ENCODE results near the gene STAT6. TPM values are rescaled to one million over a fixed set of nuclear protein-coding genes. Genes with fewer than 3 reads are reported as not detected.

Gene STAT6
- total RNA-seq, 1 experiment from 2014 or later, result 44.4 TPM

- Histone ChIP-seq H2BK15ac (ENCODE audit: low read depth, low read length) (no peak overlapping the region), H3K4me2 (ENCODE audit: insufficient read depth, insufficient read length, low read length) (no peak overlapping the region), H3K4me1 (ENCODE audit: insufficient read depth, low read length) (no peaks in the 10 kb centered on the region), H4K91ac (ENCODE audit: insufficient read length, low read depth, low read length) (no peak overlapping the region), H4K5ac (ENCODE audit: insufficient read length, low read depth, low read length) (no peak overlapping the region), H3K23me2 (ENCODE audit: insufficient read length, low read depth, low read length, poor library complexity, severe bottlenecking) (no peaks in the 10 kb centered on the region), H3K56ac (ENCODE audit: insufficient read length, low read depth, low read length) (no peak overlapping the region), H3K4ac (ENCODE audit: low read depth, low read length) (no peak overlapping the region), H2BK5ac (ENCODE audit: insufficient read length, low read length) (no peak overlapping the region), H4K20me1 (ENCODE audit: control insufficient read depth, insufficient read depth, insufficient read length) (peaks cover 2% of the 10 kb centered on the region), H3K18ac (ENCODE audit: insufficient read length, low read depth, low read length) (no peak overlapping the region), H4K8ac (replicated peaks; ENCODE audit: insufficient read length, low read depth, low read length) (no peak overlapping the region), H2BK20ac (ENCODE audit: low read depth, low read length, poor library complexity, severe bottlenecking) (no peak overlapping the region), H2AK5ac (ENCODE audit: insufficient read length, low read length) (no peak overlapping the region), H3K9me3 (ENCODE audit: control insufficient read depth, low read depth, low read length) (no peaks in the 10 kb centered on the region), H3K27ac (ENCODE audit: insufficient read length, low read depth, low read length) (no peak overlapping the region), H2BK120ac (ENCODE audit: low read depth, low read length, poor library complexity, severe bottlenecking) (no peak overlapping the region), H3K9ac (ENCODE audit: extremely low read depth, insufficient read length, low read length) (no peak overlapping the region), H3K14ac (ENCODE audit: insufficient read depth, low read length) (no peak overlapping the region), H3T11ph (ENCODE audit: low read length) (no peak overlapping the region), H3K23ac (ENCODE audit: insufficient read length, low read depth, low read length) (no peak overlapping the region), H3K27me3 (ENCODE audit: insufficient read depth, low read length) (no peaks in the 10 kb centered on the region), H3K79me1 (ENCODE audit: insufficient read depth, low read depth, low read length, poor library complexity, severe bottlenecking) (no peaks in the 10 kb centered on the region), H2AFZ (ENCODE audit: low read length) (no peak overlapping the region), H3K79me2 (ENCODE audit: insufficient read depth, low read length) (no peaks in the 10 kb centered on the region), H2BK12ac (ENCODE audit: insufficient read length, low read depth, low read length) (no peak overlapping the region)
- no peak for TF ChIP-seq CTCF (conservative IDR thresholded peaks at IDR 0.05)
- no CpG with 5 or more reads among the region's 5 CpGs for WGBS (ENCODE audit: extremely low coverage, insufficient read length, low lambda C conversion rate)
- no peak for DNase-seq
- Mint-ChIP-seq H3K4me1 (peaks cover 18 to 22% of the 10 kb centered on the region in 2 experiments), H3K27me3 (ENCODE audit: low read depth) (no peaks in the 10 kb centered on the region; the same call in 1 of the 2 replicates), H3K27ac (no peak overlapping the region), H3K4me3 (no peak overlapping the region), H3K36me3 (ENCODE audit: insufficient read depth in 1 of 3, low read depth in 3 of 3) (peaks cover 42 to 90% (median 76%) of the 10 kb centered on the region in 3 experiments; a peak in 6 of 7 replicates), H3K9me3 (no peaks in the 10 kb centered on the region)
These were observed 43.8 kb upstream of the STAT6 start for GRCh38 chr12:57154804-57155434.
